A549 (cell line): Measurements from ENCODE around the gene MMRN1.

Source experiments
- CTCF ChIP-seq: fragments of >200 bp; sonication (Bioruptor Twin); formaldehyde crosslinking; IDR thresholded peaks from 3 replicates; pipeline ENCODE4 v1.5.1; 2016
- E2F6 ChIP-seq: IDR thresholded peaks from 2 replicates; pipeline ENCODE4 v1.6.1; 2012; ENCODE audit warnings: low read depth, borderline replicate concordance
- JUNB ChIP-seq: fragments of >200 bp; sonication (Bioruptor Twin); formaldehyde crosslinking; IDR thresholded peaks from 2 replicates; pipeline ENCODE4 v1.6.1; 2016
- NR3C1 ChIP-seq: fragments of >200 bp; sonication (Bioruptor Twin); formaldehyde crosslinking; IDR thresholded peaks from 3 replicates; pipeline ENCODE4 v1.6.1; 2017
- POLR2A ChIP-seq: IDR thresholded peaks from 2 replicates; pipeline ENCODE4 v1.6.1; 2012; ENCODE audit warnings: mild to moderate bottlenecking, low read length
- RAD21 ChIP-seq, 2 experiments: fragments of >200 bp in 1 of 2; sonication (Bioruptor Twin) in 1 of 2; formaldehyde crosslinking in 1 of 2; IDR thresholded peaks in 1 of 2; conservative IDR thresholded peaks in 1 of 2; 2 replicates in 1 of 2; 3 replicates in 1 of 2; pipeline ENCODE4 v1.6.1; 2012 to 2018; ENCODE audit warnings: inconsistent platforms in 1 of 2
- RARB ChIP-seq: fragments of 250-450 bp; sonication (Bioruptor Pico); IDR thresholded peaks from 2 replicates; pipeline ENCODE4 v1.8.0; 2021; ENCODE audit warnings: mild to moderate bottlenecking, moderate library complexity
- RCOR1 ChIP-seq: fragments of 150-350 bp; IDR thresholded peaks from 2 replicates; pipeline ENCODE4 v1.6.1; 2014; ENCODE audit warnings: antibody characterized with exemption, low read length, low read depth
- TF ChIP-seq, protein P1 (sequence below): fragments of 200-600 bp; sonication (generic); IDR thresholded peaks from 2 replicates; pipeline ENCODE4 v1.6.1; 2016; ENCODE audit warnings: antibody characterized with exemption, mild to moderate bottlenecking, moderate library complexity

DNA sequence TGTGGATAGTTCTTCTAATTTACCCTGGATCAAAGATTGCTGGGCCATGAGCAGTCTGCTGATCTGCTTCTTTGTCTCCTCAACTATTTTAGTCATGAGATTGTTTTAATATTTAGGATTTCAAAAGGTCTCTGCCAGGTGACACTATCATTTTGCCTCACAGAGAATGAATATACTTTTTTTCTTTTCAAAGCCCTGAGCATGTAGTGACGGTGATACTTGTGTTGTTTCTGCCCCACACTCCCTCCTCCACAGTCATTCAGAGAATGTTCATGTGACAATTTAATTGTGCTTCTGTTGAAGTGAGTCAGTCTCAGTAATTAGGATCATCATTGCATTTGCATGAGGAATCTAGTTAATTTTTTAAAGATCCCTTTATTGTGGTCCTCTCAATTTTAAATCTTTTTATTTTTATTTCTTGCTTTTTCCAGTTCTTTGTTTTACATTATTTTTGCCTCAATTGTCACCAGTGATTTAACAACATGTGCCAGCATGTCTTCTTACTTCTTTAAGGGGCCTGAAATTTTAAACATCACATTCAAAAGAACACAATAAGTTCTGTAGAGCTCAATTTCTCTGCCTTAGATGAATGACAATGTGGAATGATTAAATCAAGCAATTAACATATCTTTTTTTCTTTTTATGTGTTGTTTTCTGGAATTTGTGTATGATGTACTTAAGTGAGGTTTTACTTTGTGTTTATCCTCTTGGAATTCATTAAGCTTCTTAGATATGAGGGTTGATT lies 12.3 kb downstream of the MMRN1 start:
- TF ChIP-seq E2F6 (no peak), CTCF (no peak), JUNB (no peak), POLR2A (no peak), RAD21 (conservative IDR thresholded peaks at IDR 0.05 in 1 of 2, IDR thresholded peaks at IDR 0.05 in 1 of 2) (no peak), RCOR1 (no peak), RARB (CRISPR knock-in tag) (no peak), NR3C1 (no peak)
- TF ChIP-seq, protein P1, sequence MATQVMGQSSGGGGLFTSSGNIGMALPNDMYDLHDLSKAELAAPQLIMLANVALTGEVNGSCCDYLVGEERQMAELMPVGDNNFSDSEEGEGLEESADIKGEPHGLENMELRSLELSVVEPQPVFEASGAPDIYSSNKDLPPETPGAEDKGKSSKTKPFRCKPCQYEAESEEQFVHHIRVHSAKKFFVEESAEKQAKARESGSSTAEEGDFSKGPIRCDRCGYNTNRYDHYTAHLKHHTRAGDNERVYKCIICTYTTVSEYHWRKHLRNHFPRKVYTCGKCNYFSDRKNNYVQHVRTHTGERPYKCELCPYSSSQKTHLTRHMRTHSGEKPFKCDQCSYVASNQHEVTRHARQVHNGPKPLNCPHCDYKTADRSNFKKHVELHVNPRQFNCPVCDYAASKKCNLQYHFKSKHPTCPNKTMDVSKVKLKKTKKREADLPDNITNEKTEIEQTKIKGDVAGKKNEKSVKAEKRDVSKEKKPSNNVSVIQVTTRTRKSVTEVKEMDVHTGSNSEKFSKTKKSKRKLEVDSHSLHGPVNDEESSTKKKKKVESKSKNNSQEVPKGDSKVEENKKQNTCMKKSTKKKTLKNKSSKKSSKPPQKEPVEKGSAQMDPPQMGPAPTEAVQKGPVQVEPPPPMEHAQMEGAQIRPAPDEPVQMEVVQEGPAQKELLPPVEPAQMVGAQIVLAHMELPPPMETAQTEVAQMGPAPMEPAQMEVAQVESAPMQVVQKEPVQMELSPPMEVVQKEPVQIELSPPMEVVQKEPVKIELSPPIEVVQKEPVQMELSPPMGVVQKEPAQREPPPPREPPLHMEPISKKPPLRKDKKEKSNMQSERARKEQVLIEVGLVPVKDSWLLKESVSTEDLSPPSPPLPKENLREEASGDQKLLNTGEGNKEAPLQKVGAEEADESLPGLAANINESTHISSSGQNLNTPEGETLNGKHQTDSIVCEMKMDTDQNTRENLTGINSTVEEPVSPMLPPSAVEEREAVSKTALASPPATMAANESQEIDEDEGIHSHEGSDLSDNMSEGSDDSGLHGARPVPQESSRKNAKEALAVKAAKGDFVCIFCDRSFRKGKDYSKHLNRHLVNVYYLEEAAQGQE = no peak
